Naive B cell (primary cell): ENCODE measurements around the gene CDC42BPB. TPM values are rescaled to one million over a fixed set of nuclear protein-coding genes. Genes with fewer than 3 reads are reported as not detected.
A peak's percentile ranks its signal among the peaks of the same experiment; 100 is the strongest.

Experiments
- ATAC-seq, 2 donors: fragments of 150-1000 bp; cut with Tn5 transposase; 2 replicates each; pipeline ENCODE4 v1.10.0; 2021; ENCODE audit warnings: low read depth in 2 of 2, mild to moderate bottlenecking in 2 of 2, moderate library complexity in 2 of 2
- DNase-seq: peaks from one replicate; pipeline ENCODE4 v3.0.0; 2022
- H3K27ac Mint-ChIP-seq, 6 donors: one replicate each; pipeline ENCODE4 v1.8.0; 2020 to 2022; ENCODE audit warnings: mild to moderate bottlenecking in 6 of 6, mixed read lengths in 6 of 6, moderate library complexity in 5 of 6, inconsistent platforms in 2 of 6
- H3K27me3 Mint-ChIP-seq, 3 donors: one replicate each; pipeline ENCODE4 v1.8.0; 2021 to 2022; ENCODE audit warnings: mixed read lengths in 3 of 3, mild to moderate bottlenecking in 1 of 3
- H3K36me3 Mint-ChIP-seq, 2 donors: one replicate each; pipeline ENCODE4 v1.8.0; 2020 to 2022; ENCODE audit warnings: mixed read lengths in 2 of 2, inconsistent platforms in 1 of 2, mild to moderate bottlenecking in 1 of 2
- H3K4me1 Mint-ChIP-seq, 3 donors: one replicate each; pipeline ENCODE4 v1.8.0; 2020 to 2022; ENCODE audit warnings: mixed read lengths in 3 of 3, inconsistent platforms in 1 of 3, mild to moderate bottlenecking in 1 of 3, moderate library complexity in 1 of 3
- H3K4me3 Mint-ChIP-seq, 8 donors: one replicate each; pipeline ENCODE4 v1.8.0; 2020 to 2022; ENCODE audit warnings: mild to moderate bottlenecking in 8 of 8, mixed read lengths in 8 of 8, moderate library complexity in 8 of 8, inconsistent platforms in 2 of 8
- H3K9me3 Mint-ChIP-seq, 7 donors: one replicate each; pipeline ENCODE4 v1.8.0; 2020 to 2022; ENCODE audit warnings: mixed read lengths in 7 of 7, mild to moderate bottlenecking in 5 of 7, inconsistent platforms in 2 of 7, moderate library complexity in 1 of 7
- polyA plus RNA-seq, 6 donors: library from polyadenylated mRNA; unstranded; fragments of 300-500 nt; fragmentation: Illumina TruSeq; gene quantifications; one replicate each; pipeline ENCODE4 v1.2.3, GENCODE V29; 2021; ENCODE audit warnings: low read depth in 6 of 6

Gene CDC42BPB
- polyA plus RNA-seq, 6 donors from 2014 or later: 0.81 to 2.7 (median 0.97) TPM; not detected in 1

- no peaks in the 10 kb centered on the region for H3K27me3 Mint-ChIP-seq
- H3K36me3 Mint-ChIP-seq: peaks cover 12% of the 10 kb centered on the region in 2 donors
- DNase-seq (no peak), ATAC-seq (no peak)
- H3K27ac Mint-ChIP-seq: peak overlapping the region in 2 of 6 donors; percentile 37 to 61
- H3K4me3 Mint-ChIP-seq: no peak overlapping the region
- H3K9me3 Mint-ChIP-seq: no peaks in the 10 kb centered on the region
- H3K4me1 Mint-ChIP-seq: peaks cover 0 to 9% (median 0%) of the 10 kb centered on the region in 3 donors
Measured at GRCh38 chr14:102885737-102886447, 171.5 kb downstream of the CDC42BPB start.

- Mint-ChIP-seq H3K9me3 (no peaks in the 10 kb centered on the region), H3K27me3 (no peaks in the 10 kb centered on the region), H3K27ac (peak overlapping the region in 1 of 6 donors; percentile 9), H3K4me3 (no peak overlapping the region), H3K36me3 (peaks cover 4 to 12% of the 10 kb centered on the region in 2 donors), H3K4me1 (peaks cover 0 to 9% (median 0%) of the 10 kb centered on the region in 3 donors)
- DNase-seq (no peak), ATAC-seq (no peak)
Measured at GRCh38 chr14:102883554-102883953, 173.8 kb downstream of the CDC42BPB start.

GRCh38 chr14:102883089-102883541 is 174.2 kb downstream of the CDC42BPB start:
- no peak for DNase-seq
- Mint-ChIP-seq H3K4me3 (no peak overlapping the region), H3K9me3 (no peaks in the 10 kb centered on the region), H3K27ac (peak overlapping the region in 1 of 6 donors; percentile 81), H3K27me3 (no peaks in the 10 kb centered on the region), H3K36me3 (peaks cover 4 to 12% of the 10 kb centered on the region in 2 donors), H3K4me1 (peaks cover 0 to 9% (median 0%) of the 10 kb centered on the region in 3 donors)
- no peak for ATAC-seq

Other genes with a start within 250 kb of the CDC42BPB start
- 1 to 10 TPM; 1.8 to 5.7 (median 2.4) TPM for gene AMN, start 134.9 kb downstream of the CDC42BPB start, polyA plus RNA-seq
- not detected for gene LBHD2, start 26.7 kb upstream of the CDC42BPB start, polyA plus RNA-seq
- not detected for gene EXOC3L4, start 37.2 kb upstream of the CDC42BPB start, polyA plus RNA-seq
- 1 to 10 TPM in 1 of 6 donors, under 1 TPM in 2, not detected in 3; 0.41 to 2.1 (median 0.43) TPM for gene TNFAIP2, start 65.9 kb upstream of the CDC42BPB start, polyA plus RNA-seq